CD8-positive, alpha-beta memory T cell (primary cell): Measurements from ENCODE around the gene KLHL29. TPM values are rescaled to one million over a fixed set of nuclear protein-coding genes. Genes with fewer than 3 reads are reported as not detected.

ENCODE experiments used
- CTCF ChIA-PET: fragments of 350-600 bp; sonication (Branson Sonifier 250); formaldehyde crosslinking; loops from one replicate; lab custom pipeline; 2021; ENCODE audit warnings: antibody characterized with exemption; lab: Charles Lee
- POLR2A ChIA-PET: fragments of 350-600 bp; sonication (Branson Sonifier 250); formaldehyde crosslinking; loops from one replicate; lab custom pipeline; 2021; ENCODE audit warnings: antibody characterized with exemption; lab: Charles Lee
- DNase-seq, 5 donors: peaks; one replicate each; pipeline versions ENCODE4 v3.0.0 to v3.0.0-alpha.2; 2020 to 2022; ENCODE audit warnings: mixed read lengths in 1 of 5
- H3K27ac ChIP-seq: one replicate; pipeline ENCODE4 v1.7.0; 2013; ENCODE audit warnings: low read depth, mild to moderate bottlenecking, low read length, moderate library complexity
- H3K27me3 ChIP-seq: 2 replicates; pipeline ENCODE4 v1.7.0; 2013; ENCODE audit warnings: low read length, mild to moderate bottlenecking; ENCODE audit not compliant: insufficient read depth, poor library complexity, severe bottlenecking
- H3K36me3 ChIP-seq: 2 replicates; pipeline ENCODE4 v1.7.0; 2013; ENCODE audit warnings: mild to moderate bottlenecking, low read length, moderate library complexity; ENCODE audit not compliant: insufficient read depth
- H3K4me1 ChIP-seq: 2 replicates; pipeline ENCODE4 v1.7.0; 2013; ENCODE audit warnings: mild to moderate bottlenecking, low read length, moderate library complexity; ENCODE audit not compliant: insufficient read depth
- H3K4me3 ChIP-seq: 2 replicates; pipeline ENCODE4 v1.7.0; 2013; ENCODE audit warnings: mild to moderate bottlenecking, low read length
- H3K9me3 ChIP-seq: 2 replicates; pipeline ENCODE4 v1.7.0; 2013; ENCODE audit warnings: mild to moderate bottlenecking, low read length
- H3K27ac Mint-ChIP-seq, 8 donors: one replicate each; pipeline ENCODE4 v1.8.0; 2020 to 2021; ENCODE audit warnings: mixed read lengths in 8 of 8, mild to moderate bottlenecking in 6 of 8, inconsistent platforms in 3 of 8, moderate library complexity in 3 of 8
- H3K27me3 Mint-ChIP-seq, 2 donors: one replicate each; pipeline ENCODE4 v1.8.0; 2020 to 2021; ENCODE audit warnings: mixed read lengths in 2 of 2, mild to moderate bottlenecking in 1 of 2, moderate library complexity in 1 of 2
- H3K36me3 Mint-ChIP-seq, 3 donors: one replicate each; pipeline ENCODE4 v1.8.0; 2020 to 2021; ENCODE audit warnings: mixed read lengths in 3 of 3, inconsistent platforms in 1 of 3, mild to moderate bottlenecking in 1 of 3
- H3K4me1 Mint-ChIP-seq, 3 donors: one replicate each; pipeline ENCODE4 v1.8.0; 2020 to 2021; ENCODE audit warnings: mixed read lengths in 3 of 3, inconsistent platforms in 1 of 3, mild to moderate bottlenecking in 1 of 3
- H3K4me3 Mint-ChIP-seq, 7 donors: one replicate each; pipeline ENCODE4 v1.8.0; 2020 to 2021; ENCODE audit warnings: mixed read lengths in 7 of 7, mild to moderate bottlenecking in 6 of 7, moderate library complexity in 4 of 7, inconsistent platforms in 2 of 7
- H3K9me3 Mint-ChIP-seq, 5 donors: one replicate each; pipeline ENCODE4 v1.8.0; 2020 to 2022; ENCODE audit warnings: mixed read lengths in 5 of 5, mild to moderate bottlenecking in 3 of 5, moderate library complexity in 2 of 5, inconsistent platforms in 1 of 5
- polyA plus RNA-seq: library from polyadenylated mRNA; unstranded; fragments of 300-500 nt; fragmentation: Illumina TruSeq; gene quantifications from one replicate; pipeline ENCODE4 v1.2.3, GENCODE V29; 2021
- total RNA-seq, 2 experiments: library from RNA; stranded (reverse); gene quantifications; one replicate each; pipeline ENCODE4 v1.2.3, GENCODE V29; 2021

Gene KLHL29
- total and polyA plus RNA-seq, 3 experiments from 2014 or later = 0.11 to 0.21 (median 0.13) TPM

DNA sequence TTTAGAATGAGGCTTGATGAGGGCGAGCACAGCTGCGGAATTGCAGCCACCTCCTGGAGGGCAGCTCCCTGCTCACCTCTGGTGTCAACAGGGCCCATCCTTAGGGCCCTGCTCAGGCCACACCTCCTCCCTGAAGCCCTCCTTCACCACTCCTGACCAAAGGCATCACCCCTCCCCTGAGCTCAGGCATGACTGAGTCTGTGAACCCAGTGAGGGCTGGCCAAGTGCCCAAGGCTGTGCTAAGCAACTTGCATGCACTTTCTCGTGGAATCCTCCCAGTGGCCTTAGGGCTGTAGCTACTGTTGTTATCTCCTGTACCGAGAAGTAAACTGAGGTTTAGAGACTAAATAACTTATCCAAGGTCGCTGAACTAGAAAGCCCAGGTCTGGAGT lies 101.7 kb downstream of the KLHL29 start:
- Histone ChIP-seq H3K27me3 (no peaks in the 10 kb centered on the region), H3K4me1 (no peaks in the 10 kb centered on the region), H3K27ac (no peak overlapping the region), H3K4me3 (no peak overlapping the region), H3K36me3 (no peaks in the 10 kb centered on the region), H3K9me3 (no peaks in the 10 kb centered on the region)
- peaks cover 9 to 25% of the 10 kb centered on the region in 2 donors for H3K27me3 Mint-ChIP-seq
- no peak overlapping the region for H3K27ac Mint-ChIP-seq
- H3K4me1 Mint-ChIP-seq = peaks cover 0 to 6% (median 4%) of the 10 kb centered on the region in 3 donors
- H3K4me3 Mint-ChIP-seq = no peak overlapping the region
- CTCF ChIA-PET = no interaction called here
- no peaks in the 10 kb centered on the region for H3K36me3 Mint-ChIP-seq
- POLR2A ChIA-PET = no interaction called here
- DNase-seq = no peak
- H3K9me3 Mint-ChIP-seq = no peaks in the 10 kb centered on the region

- ChIA-PET POLR2A (no interaction called here), CTCF (no interaction called here)
- DNase-seq = no peak
- no peak overlapping the region for H3K27ac Mint-ChIP-seq
- Histone ChIP-seq H3K27ac (no peak overlapping the region), H3K27me3 (no peaks in the 10 kb centered on the region), H3K4me1 (no peaks in the 10 kb centered on the region), H3K4me3 (no peak overlapping the region), H3K9me3 (no peaks in the 10 kb centered on the region), H3K36me3 (no peaks in the 10 kb centered on the region)
- H3K4me1 Mint-ChIP-seq = peaks cover 0 to 6% (median 4%) of the 10 kb centered on the region in 3 donors
- H3K36me3 Mint-ChIP-seq = no peaks in the 10 kb centered on the region
- no peaks in the 10 kb centered on the region for H3K9me3 Mint-ChIP-seq
- peaks cover 9 to 29% of the 10 kb centered on the region in 2 donors for H3K27me3 Mint-ChIP-seq
- no peak overlapping the region for H3K4me3 Mint-ChIP-seq
These were observed 102.9 kb downstream of the KLHL29 start for GRCh38 chr2:23487735-23488492.

GRCh38 chr2:23488584-23488983 lies 103.6 kb downstream of the KLHL29 start:
- H3K27ac Mint-ChIP-seq = no peak overlapping the region
- DNase-seq = no peak

DNA sequence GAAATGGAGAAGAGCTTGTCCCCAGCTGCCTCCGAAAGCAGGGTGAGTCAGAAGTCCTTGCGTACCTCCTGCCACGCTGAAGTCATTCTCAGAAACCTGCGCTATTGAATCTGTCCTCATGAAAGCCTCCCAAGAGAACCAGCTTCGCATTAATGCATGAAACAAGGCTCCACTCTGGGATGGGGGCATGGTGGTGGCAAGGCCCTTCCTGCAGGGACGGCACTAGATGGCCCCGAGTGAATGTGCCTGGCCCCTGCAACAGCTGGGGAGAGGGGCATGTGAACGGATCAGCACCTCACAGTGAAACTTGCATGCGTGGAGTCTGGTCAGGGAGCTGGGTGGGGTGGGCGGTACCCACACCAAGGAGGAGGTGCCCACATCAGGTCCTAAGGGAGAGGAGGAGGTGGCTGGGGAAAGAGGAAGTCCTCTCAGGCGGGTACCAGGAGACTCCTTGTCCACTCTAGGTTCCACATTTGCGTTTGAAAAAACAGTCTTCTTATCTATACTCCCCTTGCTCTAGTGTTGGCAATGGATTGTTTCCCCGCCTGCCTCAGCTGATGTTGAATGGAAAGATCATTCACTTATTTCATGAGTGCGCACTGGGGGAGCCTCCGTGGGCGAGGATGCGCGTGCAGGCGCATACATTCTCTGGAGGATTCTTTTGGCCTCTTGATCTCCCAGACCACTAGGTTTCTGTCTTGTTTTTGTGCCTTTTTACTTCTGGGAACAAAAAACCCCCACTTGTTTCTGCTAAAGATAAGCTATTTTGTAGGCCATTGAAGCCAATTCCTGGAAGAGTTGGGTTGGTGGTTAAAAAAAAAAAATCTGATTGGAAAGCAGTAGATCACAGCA lies 104.7 kb downstream of the KLHL29 start:
- H3K27me3 ChIP-seq = no peaks in the 10 kb centered on the region
- Mint-ChIP-seq H3K9me3 (no peaks in the 10 kb centered on the region), H3K4me3 (no peak overlapping the region), H3K27me3 (peaks cover 10 to 32% of the 10 kb centered on the region in 2 donors), H3K36me3 (no peaks in the 10 kb centered on the region), H3K27ac (peak overlapping the region in 1 of 8 donors; percentile 13), H3K4me1 (peaks cover 0 to 6% (median 4%) of the 10 kb centered on the region in 3 donors)
- H3K27ac ChIP-seq = no peak overlapping the region
- POLR2A ChIA-PET = no interaction called here
- H3K36me3 ChIP-seq = no peaks in the 10 kb centered on the region
- no peaks in the 10 kb centered on the region for H3K9me3 ChIP-seq
- CTCF ChIA-PET = no interaction called here
- no peak overlapping the region for H3K4me3 ChIP-seq
- DNase-seq = no peak
- H3K4me1 ChIP-seq = no peaks in the 10 kb centered on the region

More at GRCh38 chr2:23488584-23488983, 103.6 kb downstream of the KLHL29 start:
- Mint-ChIP-seq H3K4me3 (no peak overlapping the region), H3K27me3 (peaks cover 10 to 32% of the 10 kb centered on the region in 2 donors), H3K4me1 (peaks cover 0 to 6% (median 4%) of the 10 kb centered on the region in 3 donors), H3K9me3 (no peaks in the 10 kb centered on the region), H3K36me3 (no peaks in the 10 kb centered on the region)
- CTCF ChIA-PET = no interaction called here
- H3K4me3 ChIP-seq = no peak overlapping the region
- no peak overlapping the region for H3K27ac ChIP-seq
- H3K4me1 ChIP-seq = no peaks in the 10 kb centered on the region
- no peaks in the 10 kb centered on the region for H3K36me3 ChIP-seq
- POLR2A ChIA-PET = no interaction called here
- H3K27me3 ChIP-seq = no peaks in the 10 kb centered on the region
- H3K9me3 ChIP-seq = no peaks in the 10 kb centered on the region

DNA sequence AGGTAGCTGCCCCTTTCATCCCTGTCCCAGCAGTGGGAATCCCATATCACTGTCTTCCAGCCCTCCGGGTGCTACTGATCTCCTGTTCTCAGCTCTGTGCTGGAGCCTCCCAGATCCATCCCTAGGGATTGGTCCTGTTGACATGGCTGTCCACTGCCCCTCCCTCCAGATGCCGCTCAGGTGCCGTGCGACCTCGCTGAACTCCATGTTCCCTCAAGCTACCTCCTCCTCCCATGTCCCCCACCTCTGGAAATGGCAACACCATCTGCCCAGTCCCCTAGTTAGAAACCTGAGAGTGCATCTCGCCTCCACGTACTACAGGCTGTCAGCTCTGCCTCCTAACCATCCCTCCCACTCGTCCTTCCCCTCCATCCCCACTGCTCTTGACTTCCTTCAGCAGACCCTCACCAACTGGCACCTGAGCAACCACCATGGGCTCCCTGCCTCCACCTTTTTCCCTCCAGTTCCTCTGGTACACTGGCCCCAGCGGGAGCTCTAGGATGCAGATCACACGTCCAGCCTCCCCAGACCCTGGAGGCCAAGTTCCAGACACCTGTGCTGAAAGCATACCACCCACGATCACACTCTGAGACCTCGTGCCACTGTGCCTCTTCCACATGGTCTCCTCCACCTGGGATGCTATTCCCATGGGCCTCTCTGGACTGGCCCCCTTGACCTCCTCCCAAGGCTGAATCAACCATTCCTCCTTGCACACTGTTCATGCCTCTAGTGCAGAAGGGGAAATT lies 106.8 kb downstream of the KLHL29 start:
- no peaks in the 10 kb centered on the region for H3K27me3 ChIP-seq
- H3K4me3 Mint-ChIP-seq = no peak overlapping the region
- no peaks in the 10 kb centered on the region for H3K9me3 Mint-ChIP-seq
- no peak overlapping the region for H3K4me3 ChIP-seq
- H3K9me3 ChIP-seq = no peaks in the 10 kb centered on the region
- H3K36me3 Mint-ChIP-seq = no peaks in the 10 kb centered on the region
- peaks cover 4 to 9% (median 6%) of the 10 kb centered on the region in 3 donors for H3K4me1 Mint-ChIP-seq
- CTCF ChIA-PET = interaction anchor here (1.1 kb wide), 1 partner anchor 14 kb away, joined by 3 read pairs; no protein-coding TSS in a partner anchor
- peak in 1 of 5 donors; percentile 15 for DNase-seq
- H3K27me3 Mint-ChIP-seq = peaks cover 12 to 20% of the 10 kb centered on the region in 2 donors
- no peak overlapping the region for H3K27ac ChIP-seq
- no peak overlapping the region for H3K27ac Mint-ChIP-seq
- H3K36me3 ChIP-seq = no peaks in the 10 kb centered on the region
- POLR2A ChIA-PET = no interaction called here
- peaks cover 13% of the 10 kb centered on the region for H3K4me1 ChIP-seq

- CTCF ChIA-PET = no interaction called here
- H3K27ac Mint-ChIP-seq = no peak overlapping the region
- H3K27ac ChIP-seq = no peak overlapping the region
- peaks cover 10 to 14% (median 11%) of the 10 kb centered on the region in 3 donors for H3K4me1 Mint-ChIP-seq
- no peaks in the 10 kb centered on the region for H3K9me3 ChIP-seq
- DNase-seq = peak in 1 of 5 donors; percentile 22
- no peaks in the 10 kb centered on the region for H3K36me3 ChIP-seq
- peaks cover 11 to 20% of the 10 kb centered on the region in 2 donors for H3K27me3 Mint-ChIP-seq
- no peaks in the 10 kb centered on the region for H3K36me3 Mint-ChIP-seq
- H3K9me3 Mint-ChIP-seq = no peaks in the 10 kb centered on the region
- peaks cover 19% of the 10 kb centered on the region for H3K4me1 ChIP-seq
- H3K4me3 ChIP-seq = no peak overlapping the region
- H3K27me3 ChIP-seq = no peaks in the 10 kb centered on the region
- POLR2A ChIA-PET = no interaction called here
- no peak overlapping the region for H3K4me3 Mint-ChIP-seq
These were observed 107.3 kb downstream of the KLHL29 start for GRCh38 chr2:23492337-23492675.

- peaks cover 23% of the 10 kb centered on the region for H3K4me1 ChIP-seq
- no peaks in the 10 kb centered on the region for H3K9me3 Mint-ChIP-seq
- peaks cover 10 to 15% (median 12%) of the 10 kb centered on the region in 3 donors for H3K4me1 Mint-ChIP-seq
- H3K27me3 Mint-ChIP-seq = peaks cover 11 to 24% of the 10 kb centered on the region in 2 donors
- no peaks in the 10 kb centered on the region for H3K36me3 ChIP-seq
- no peaks in the 10 kb centered on the region for H3K9me3 ChIP-seq
- H3K4me3 Mint-ChIP-seq = no peak overlapping the region
- CTCF ChIA-PET = no interaction called here
- no peak overlapping the region for H3K4me3 ChIP-seq
- no peak overlapping the region for H3K27ac ChIP-seq
- peak in 1 of 5 donors; percentile 35 for DNase-seq
- no peaks in the 10 kb centered on the region for H3K36me3 Mint-ChIP-seq
- H3K27ac Mint-ChIP-seq = no peak overlapping the region
- POLR2A ChIA-PET = no interaction called here
- H3K27me3 ChIP-seq = no peaks in the 10 kb centered on the region
These were observed 107.9 kb downstream of the KLHL29 start for GRCh38 chr2:23492921-23493320.
